IPS-15b (cell line): ENCODE measurements around the gene PAX8.
"Not testable (repeated sequence)": the region's sequence is repeated elsewhere in the genome, so short reads cannot be mapped to it uniquely, and the experiment has no call there.

Source experiments
- H3K27me3 ChIP-seq: one replicate; pipeline ENCODE4 v1.6.1; 2013; ENCODE audit warnings: low read length; ENCODE audit not compliant: control insufficient read depth, insufficient read depth
- H3K36me3 ChIP-seq: one replicate; pipeline ENCODE4 v1.6.1; 2013; ENCODE audit warnings: low read length; ENCODE audit not compliant: control insufficient read depth, insufficient read depth
- H3K4me1 ChIP-seq: one replicate; pipeline ENCODE4 v1.6.1; 2013; ENCODE audit warnings: mild to moderate bottlenecking, low read length; ENCODE audit not compliant: control insufficient read depth, insufficient read depth
- H3K4me3 ChIP-seq: one replicate; pipeline ENCODE4 v1.5.1; 2013; ENCODE audit warnings: low read depth, low read length
- H3K9ac ChIP-seq: one replicate; pipeline ENCODE4 v1.6.1; 2013; ENCODE audit warnings: low read depth, mild to moderate bottlenecking, low read length
- H3K9me3 ChIP-seq: one replicate; pipeline ENCODE4 v1.6.1; 2013; ENCODE audit warnings: mild to moderate bottlenecking, low read length; ENCODE audit not compliant: control insufficient read depth, insufficient read depth

The PAX8 gene

GRCh38 chr2:113309655-113310387, 31.1 kb upstream of the PAX8 start:
- H3K4me3 ChIP-seq = no peak overlapping the region
- H3K9me3 ChIP-seq = no peaks in the 10 kb centered on the region
- no peaks in the 10 kb centered on the region for H3K36me3 ChIP-seq
- H3K27me3 ChIP-seq = peaks cover 2% of the 10 kb centered on the region
- H3K4me1 ChIP-seq = no peaks in the 10 kb centered on the region
- no peak overlapping the region for H3K9ac ChIP-seq

- H3K4me3 ChIP-seq, H3K9ac ChIP-seq, H3K9me3 ChIP-seq, H3K36me3 ChIP-seq, H3K4me1 ChIP-seq, H3K27me3 ChIP-seq: not testable (repeated sequence)
Observed at GRCh38 chr2:113308784-113309183, 30.1 kb upstream of the PAX8 start.

GRCh38 chr2:113306207-113306606, 27.5 kb upstream of the PAX8 start:
- not testable (repeated sequence) for H3K4me3 ChIP-seq, H3K9ac ChIP-seq, H3K4me1 ChIP-seq, H3K9me3 ChIP-seq, H3K27me3 ChIP-seq, H3K36me3 ChIP-seq

GRCh38 chr2:113305749-113306148, 27.0 kb upstream of the PAX8 start:
- H3K4me1 ChIP-seq, H3K9me3 ChIP-seq: not testable (repeated sequence)

GRCh38 chr2:113305146-113305545, 26.4 kb upstream of the PAX8 start:
- Histone ChIP-seq H3K9ac (no peak overlapping the region), H3K4me3 (no peak overlapping the region), H3K27me3 (no peaks in the 10 kb centered on the region), H3K4me1 (no peaks in the 10 kb centered on the region), H3K9me3 (no peaks in the 10 kb centered on the region), H3K36me3 (no peaks in the 10 kb centered on the region)

More at GRCh38 chr2:113305749-113306148, 27.0 kb upstream of the PAX8 start:
- not testable (repeated sequence) for H3K27me3 ChIP-seq, H3K9ac ChIP-seq, H3K4me3 ChIP-seq, H3K36me3 ChIP-seq

GRCh38 chr2:113304702-113305101, 26.0 kb upstream of the PAX8 start:
- no peaks in the 10 kb centered on the region for H3K9me3 ChIP-seq
- H3K36me3 ChIP-seq = no peaks in the 10 kb centered on the region
- H3K27me3 ChIP-seq = no peaks in the 10 kb centered on the region
- H3K4me3 ChIP-seq = no peak overlapping the region
- H3K9ac ChIP-seq = no peak overlapping the region
- no peaks in the 10 kb centered on the region for H3K4me1 ChIP-seq

GRCh38 chr2:113302216-113302980, 23.7 kb upstream of the PAX8 start:
- not testable (repeated sequence) for H3K9me3 ChIP-seq, H3K27me3 ChIP-seq, H3K4me3 ChIP-seq

GRCh38 chr2:113300281-113300680, 21.6 kb upstream of the PAX8 start:
- Histone ChIP-seq H3K4me3 (no peak overlapping the region), H3K9me3 (no peaks in the 10 kb centered on the region), H3K9ac (no peak overlapping the region), H3K27me3 (peaks cover 7% of the 10 kb centered on the region), H3K4me1 (no peaks in the 10 kb centered on the region), H3K36me3 (no peaks in the 10 kb centered on the region)

More at GRCh38 chr2:113302216-113302980, 23.7 kb upstream of the PAX8 start:
- not testable (repeated sequence) for H3K4me1 ChIP-seq, H3K9ac ChIP-seq, H3K36me3 ChIP-seq

GRCh38 chr2:113298176-113298575, 19.5 kb upstream of the PAX8 start:
- Histone ChIP-seq H3K4me3 (no peak overlapping the region), H3K36me3 (no peaks in the 10 kb centered on the region), H3K4me1 (no peaks in the 10 kb centered on the region), H3K9ac (no peak overlapping the region), H3K9me3 (no peaks in the 10 kb centered on the region), H3K27me3 (peaks cover 21% of the 10 kb centered on the region)

GRCh38 chr2:113297590-113297989, 18.9 kb upstream of the PAX8 start:
- not testable (repeated sequence) for H3K4me1 ChIP-seq, H3K9ac ChIP-seq, H3K9me3 ChIP-seq, H3K4me3 ChIP-seq, H3K36me3 ChIP-seq
- H3K27me3 ChIP-seq = peaks cover 27% of the 10 kb centered on the region

GRCh38 chr2:113291191-113291590, 12.5 kb upstream of the PAX8 start:
- no peaks in the 10 kb centered on the region for H3K4me1 ChIP-seq
- H3K4me3 ChIP-seq = no peak overlapping the region
- no peaks in the 10 kb centered on the region for H3K9me3 ChIP-seq
- H3K9ac ChIP-seq = no peak overlapping the region
- no peaks in the 10 kb centered on the region for H3K36me3 ChIP-seq
- peaks cover 78% of the 10 kb centered on the region for H3K27me3 ChIP-seq

- H3K9ac ChIP-seq, H3K9me3 ChIP-seq, H3K4me3 ChIP-seq, H3K4me1 ChIP-seq, H3K36me3 ChIP-seq: not testable (repeated sequence)
- peaks cover 74% of the 10 kb centered on the region for H3K27me3 ChIP-seq
Observed at GRCh38 chr2:113288674-113289149, 10.0 kb upstream of the PAX8 start.
